AG04450 (cell line): ENCODE data around the gene FAM53B. TPM values are rescaled to one million over a fixed set of nuclear protein-coding genes. Genes with fewer than 3 reads are reported as not detected.

Source experiments
- CTCF ChIA-PET: fragments of 300-600, 350-600 bp; formaldehyde crosslinking; extraction: SDS; loops from one replicate; lab custom pipeline; 2022; ENCODE audit warnings: antibody characterized with exemption, inconsistent platforms; lab: Charles Lee
- POLR2A ChIA-PET: fragments of 350-600 bp; formaldehyde crosslinking; extraction: SDS; loops from one replicate; lab custom pipeline; 2021; ENCODE audit warnings: antibody characterized with exemption, inconsistent platforms; lab: Yijun Ruan, JAX
- DNase-seq: peaks from one replicate; pipeline ENCODE4 v3.0.0-alpha.2; 2011; ENCODE audit warnings: low read depth, low spot score
- H3K27ac ChIP-seq: one replicate; pipeline ENCODE4 v1.5.1; 2012; ENCODE audit warnings: low read depth, low read length, control low read depth
- H3K27me3 ChIP-seq: one replicate; pipeline ENCODE4 v1.6.0; 2012; ENCODE audit warnings: low read length; ENCODE audit not compliant: control insufficient read depth, insufficient read depth
- H3K4me3 ChIP-seq: 2 replicates; pipeline ENCODE4 v1.5.1; 2011; ENCODE audit warnings: mild to moderate bottlenecking, low read depth, low read length, control low read depth
- H3K9me3 ChIP-seq: 2 replicates; pipeline ENCODE4 v1.5.1; 2012; ENCODE audit warnings: low read length; ENCODE audit not compliant: control insufficient read depth, insufficient read depth
- CTCF ChIP-seq: IDR thresholded peaks from 2 replicates; pipeline ENCODE4 v1.5.1; 2011; ENCODE audit warnings: low read depth, low read length, control low read depth, inconsistent platforms
- polyA plus RNA-seq: library from polyadenylated mRNA; depleted of rRNA; stranded (reverse); fragments of >200 nt; gene quantifications from 2 replicates; pipeline ENCODE4 v1.2.3, GENCODE V29; 2011

FAM53B gene
- polyA plus RNA-seq, 1 experiment: 4.1 TPM

GRCh38 chr10:124606822-124607221 lies 137.4 kb downstream of the FAM53B start:
- CTCF ChIA-PET: no interaction called here
- TF ChIP-seq CTCF: no peak
- no peak overlapping the region for H3K4me3 ChIP-seq
- H3K27me3 ChIP-seq: peaks cover 2% of the 10 kb centered on the region
- no peak overlapping the region for H3K27ac ChIP-seq
- POLR2A ChIA-PET: no interaction called here
- no peak for DNase-seq
- H3K9me3 ChIP-seq: no peaks in the 10 kb centered on the region; the same call in 1 of the 2 replicates

GRCh38 chr10:124605856-124606812 lies 138.0 kb downstream of the FAM53B start:
- no peak overlapping the region for H3K27ac ChIP-seq
- no peak for TF ChIP-seq CTCF
- no peak for DNase-seq
- POLR2A ChIA-PET: no interaction called here
- CTCF ChIA-PET: no interaction called here
- H3K4me3 ChIP-seq: no peak overlapping the region
- H3K9me3 ChIP-seq: no peaks in the 10 kb centered on the region; the same call in 1 of the 2 replicates
- peaks cover 2% of the 10 kb centered on the region for H3K27me3 ChIP-seq

DNA sequence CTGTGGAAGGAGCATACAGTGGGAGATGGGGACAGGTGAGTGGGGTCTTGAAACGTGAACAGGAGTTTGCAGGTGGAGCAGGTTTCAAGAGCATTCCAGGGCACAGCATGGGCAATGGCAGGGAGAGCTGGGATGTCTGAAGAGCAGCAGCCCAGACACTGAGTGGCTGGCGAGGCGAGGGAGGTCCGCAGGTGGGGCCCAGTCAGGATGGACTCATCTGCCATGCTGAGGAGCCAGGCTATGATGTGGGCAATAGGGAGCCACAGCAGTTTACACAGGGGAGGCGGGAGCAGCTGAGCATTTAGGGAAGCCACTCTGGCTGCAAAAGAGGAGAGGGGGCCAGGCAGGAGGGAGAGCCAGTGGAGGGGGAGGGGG lies 138.7 kb downstream of the FAM53B start:
- H3K27ac ChIP-seq: no peak overlapping the region
- POLR2A ChIA-PET: no interaction called here
- peaks cover 2% of the 10 kb centered on the region for H3K27me3 ChIP-seq
- no peaks in the 10 kb centered on the region; the same call in 1 of the 2 replicates for H3K9me3 ChIP-seq
- no peak for DNase-seq
- CTCF ChIA-PET: interaction anchor here (0.5 kb wide), 1 partner anchor 284 kb away, joined by 3 read pairs; no protein-coding TSS in a partner anchor
- TF ChIP-seq CTCF: no peak
- no peak overlapping the region for H3K4me3 ChIP-seq

- ChIA-PET POLR2A (no interaction called here), CTCF (interaction anchor here (0.5 kb wide), 1 partner anchor 284 kb away, joined by 3 read pairs; no protein-coding TSS in a partner anchor)
- Histone ChIP-seq H3K9me3 (no peaks in the 10 kb centered on the region; the same call in 1 of the 2 replicates), H3K4me3 (no peak overlapping the region), H3K27ac (no peak overlapping the region), H3K27me3 (peaks cover 2% of the 10 kb centered on the region)
- no peak for DNase-seq
- TF ChIP-seq CTCF: no peak
Measured at GRCh38 chr10:124605001-124605370, 139.2 kb downstream of the FAM53B start.
